Measurements from ENCODE around the gene CCSER2.

DNA sequence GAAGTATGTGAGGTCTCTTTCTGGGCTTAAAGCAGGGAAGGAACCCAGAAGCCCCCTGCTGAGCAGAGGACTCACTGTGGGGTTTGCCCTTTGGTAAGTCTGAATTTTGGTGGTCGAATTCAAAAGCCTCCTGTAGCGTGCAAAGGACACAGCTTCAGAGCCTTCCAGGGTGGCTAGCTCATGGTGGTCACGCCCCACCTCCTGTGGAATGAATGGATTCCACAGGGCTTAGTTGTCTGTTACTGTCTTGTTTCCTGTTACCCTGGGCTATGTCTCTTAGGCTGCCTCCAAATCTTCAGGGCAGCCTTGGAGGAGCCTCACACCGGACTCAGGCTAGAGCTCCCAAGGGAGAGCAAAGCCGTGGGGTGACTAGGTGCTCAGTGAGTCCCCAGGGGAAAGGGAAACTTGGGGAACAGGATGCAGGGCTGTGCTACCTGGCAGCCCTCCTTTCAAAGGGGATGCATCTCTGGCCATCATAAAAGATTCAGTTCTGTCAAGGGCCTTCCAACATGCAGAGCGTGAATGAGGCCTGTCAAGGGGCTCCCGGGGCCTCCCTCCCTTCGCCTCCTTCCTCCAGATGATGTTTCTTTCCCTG lies 211.7 kb downstream of the CCSER2 start:
- TF ChIP-seq CTCF (IDR thresholded peaks at IDR 0.05), result no peak
- TF ChIP-seq EZH2 (IDR thresholded peaks at IDR 0.05; ENCODE audit: borderline replicate concordance, insufficient read depth, low read depth, low read length, poor library complexity, severe bottlenecking), result no peak
